GM15510 (cell line): Measurements from ENCODE around the gene HTR1B.

Experiments
- POLR2A ChIP-seq: IDR thresholded peaks from 3 replicates; pipeline ENCODE4 v1.6.1; 2011; ENCODE audit warnings: borderline replicate concordance; ENCODE audit not compliant: insufficient read length; ENCODE audit errors: extremely low read depth

Gene HTR1B

DNA sequence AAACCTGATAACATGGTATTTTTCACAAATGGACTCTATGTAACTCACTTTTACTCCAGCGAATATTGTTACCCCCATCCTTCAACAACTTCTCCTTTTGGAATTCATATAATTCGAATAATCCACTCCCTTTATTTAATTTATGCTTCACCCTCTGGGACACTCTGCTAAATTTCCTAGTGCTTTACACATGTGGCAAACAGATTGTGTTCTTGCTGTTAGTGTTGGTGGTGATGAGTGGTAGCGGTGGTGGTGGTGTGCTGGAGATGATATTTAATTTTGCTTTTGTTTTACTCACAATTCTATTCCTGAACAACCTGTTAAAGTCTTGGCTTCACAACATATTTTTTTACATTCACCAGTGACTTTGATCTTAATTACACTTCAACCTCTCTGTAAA lies 32.8 kb downstream of the HTR1B start:
- TF ChIP-seq POLR2A: no peak

DNA sequence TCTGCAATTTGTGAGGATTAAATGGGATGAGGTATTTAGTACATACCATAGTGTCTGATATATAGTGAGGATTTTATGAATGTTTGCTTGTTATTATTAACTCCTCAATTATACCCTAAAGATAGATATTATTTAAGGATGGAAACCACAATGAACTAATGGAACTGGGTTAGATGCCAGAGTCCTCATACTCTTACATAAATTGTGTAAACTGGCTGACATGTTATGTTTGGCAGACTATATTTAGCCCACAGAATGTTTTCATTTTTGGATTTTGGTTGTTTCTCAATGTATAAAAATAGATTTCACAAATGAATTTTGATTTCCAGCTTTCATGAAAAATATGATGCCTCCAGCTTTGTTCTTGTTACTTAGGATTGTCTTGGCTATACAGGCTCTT lies 37.6 kb downstream of the HTR1B start:
- TF ChIP-seq POLR2A: no peak

DNA sequence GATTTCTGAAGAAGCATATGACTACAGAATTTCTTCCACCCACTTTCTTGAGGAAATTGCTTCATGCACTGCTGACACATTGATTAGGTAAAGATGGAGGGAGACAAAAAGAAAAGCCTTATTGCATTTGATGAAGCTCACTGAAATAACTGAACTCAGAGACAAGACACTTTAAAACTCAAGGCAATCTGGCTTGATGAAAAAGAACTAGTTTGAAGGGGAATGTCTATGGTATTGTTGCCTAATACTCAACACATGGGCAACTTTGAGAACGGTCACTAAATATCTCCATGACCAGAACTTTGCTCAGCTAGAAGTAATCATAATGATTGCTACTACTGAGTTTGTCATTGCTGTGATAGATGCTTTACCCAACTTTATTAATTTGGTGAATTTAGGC lies 38.1 kb downstream of the HTR1B start:
- no peak for TF ChIP-seq POLR2A

DNA sequence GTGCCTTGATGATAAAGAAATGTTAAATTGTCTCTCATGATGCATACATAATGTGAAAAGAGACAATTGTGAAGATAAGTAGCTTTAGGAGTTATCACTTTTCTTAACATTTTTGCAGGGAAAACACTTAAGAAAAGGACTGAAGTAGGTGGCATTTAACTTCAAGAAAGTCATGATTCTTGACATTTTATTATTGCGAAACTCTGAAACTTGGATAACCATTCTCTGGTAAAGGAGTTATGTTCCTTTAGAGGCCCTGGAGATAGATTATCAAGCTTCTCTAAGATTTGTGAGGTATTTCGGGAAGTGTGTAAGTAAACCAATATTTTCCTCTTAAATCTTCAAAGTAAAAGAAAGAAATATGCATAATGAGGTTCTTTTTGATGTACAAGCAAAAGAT lies 38.5 kb downstream of the HTR1B start:
- no peak for TF ChIP-seq POLR2A

DNA sequence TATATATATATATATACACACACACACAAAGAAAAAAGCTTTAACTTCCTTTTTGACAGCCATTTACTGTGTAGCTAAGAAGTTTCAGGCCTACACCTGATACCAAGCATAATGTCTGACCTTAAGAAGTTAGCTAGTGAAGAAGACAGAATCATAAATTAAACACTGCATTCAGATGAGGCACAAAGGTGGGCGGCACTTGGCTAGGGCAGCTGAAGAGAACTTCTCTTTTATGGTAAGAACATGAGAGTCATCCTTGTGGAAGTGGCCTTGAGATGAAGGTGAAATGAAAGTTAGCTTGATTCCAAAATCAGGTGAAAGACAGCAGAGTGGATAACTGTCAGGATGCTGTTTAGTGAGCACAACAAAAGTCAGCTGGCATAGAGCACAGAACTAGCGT lies 46.5 kb downstream of the HTR1B start:
- no peak for TF ChIP-seq POLR2A

DNA sequence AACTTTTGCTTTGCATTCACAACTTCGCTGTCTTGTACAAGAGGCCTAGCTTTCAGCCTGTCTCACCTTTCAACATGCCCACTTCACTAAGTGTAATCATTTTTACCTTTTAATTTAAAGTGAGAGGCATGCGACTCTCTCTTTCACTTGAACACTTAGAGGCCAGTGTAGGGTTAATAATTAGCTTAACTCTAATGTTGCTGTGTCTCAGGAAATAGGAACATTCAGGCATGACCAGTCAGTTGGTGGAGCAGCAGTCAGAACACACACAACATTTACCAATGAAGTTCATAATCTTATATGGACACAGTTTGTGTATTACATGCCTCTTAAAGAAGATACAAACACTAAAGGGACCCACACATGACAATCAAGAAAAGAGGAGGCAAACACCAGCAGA lies 47.6 kb downstream of the HTR1B start:
- no peak for TF ChIP-seq POLR2A
